Measurements from ENCODE around the gene ECE1.
"Not testable (repeated sequence)": the region's sequence is repeated elsewhere in the genome, so short reads cannot be mapped to it uniquely, and the experiment has no call there.

ECE1 gene

GRCh38 chr1:21198929-21199328 is 91.3 kb downstream of the ECE1 start:
- Histone ChIP-seq H3K18ac (ENCODE audit: low read length) (no peak overlapping the region), H3K9ac (ENCODE audit: low read depth, low read length, poor library complexity) (no peak overlapping the region), H2BK15ac (ENCODE audit: low read length) (no peak overlapping the region), H3K4me2 (ENCODE audit: insufficient read depth, low read length, poor library complexity, severe bottlenecking) (no peak overlapping the region), H3K9me3 (replicated peaks in 1 of 2; ENCODE audit: control insufficient read depth in 2 of 2, insufficient read depth in 1 of 2, low read depth in 1 of 2, low read length in 2 of 2) (no peaks in the 10 kb centered on the region), H2BK120ac (ENCODE audit: low read depth, low read length) (no peak overlapping the region), H3K14ac (ENCODE audit: low read length) (no peak overlapping the region), H3K36me3 (replicated peaks in 1 of 2; ENCODE audit: control insufficient read depth in 2 of 2, insufficient read depth in 2 of 2, low read length in 2 of 2) (no peaks in the 10 kb centered on the region), H3K27me3 (ENCODE audit: control insufficient read depth in 3 of 3, insufficient read depth in 3 of 3, low read depth in 1 of 3, low read length in 3 of 3) (no peaks in the 10 kb centered on the region), H4K8ac (ENCODE audit: low read depth, low read length) (no peak overlapping the region), H2BK12ac (ENCODE audit: low read length) (no peak overlapping the region), H3K4me1 (ENCODE audit: control insufficient read depth in 2 of 2, insufficient read depth in 1 of 2, low read depth in 1 of 2, low read length in 2 of 2) (peaks cover 0 to 3% of the 10 kb centered on the region in 2 donors), H2BK5ac (ENCODE audit: low read length) (no peak overlapping the region), H3K4ac (ENCODE audit: low read length) (no peak overlapping the region), H2AFZ (ENCODE audit: low read length) (no peak overlapping the region), H3K27ac (replicated peaks; ENCODE audit: low read length) (no peak overlapping the region), H3K23ac (ENCODE audit: low read depth, low read length, poor library complexity) (no peak overlapping the region), H2AK5ac (ENCODE audit: low read depth, low read length) (no peak overlapping the region), H4K91ac (ENCODE audit: low read depth, low read length, poor library complexity) (no peak overlapping the region), H3K79me1 (ENCODE audit: low read depth, low read length) (no peaks in the 10 kb centered on the region), H3K4me3 (ENCODE audit: low read length in 2 of 2) (no peak overlapping the region)
- WGBS, 2 donors (ENCODE audit: extremely low coverage in 2 of 2, insufficient read length in 2 of 2, insufficient replicate concordance in 1 of 2) = no CpG with 5 or more reads among the region's 4 CpGs
- no peak for DNase-seq (ENCODE audit: low spot score)

- Histone ChIP-seq H2BK12ac (ENCODE audit: low read length) (no peak overlapping the region), H4K91ac (ENCODE audit: low read depth, low read length, poor library complexity) (no peak overlapping the region), H3K9me3 (replicated peaks in 1 of 2; ENCODE audit: control insufficient read depth in 2 of 2, insufficient read depth in 1 of 2, low read depth in 1 of 2, low read length in 2 of 2) (no peaks in the 10 kb centered on the region), H3K79me1 (ENCODE audit: low read depth, low read length) (no peaks in the 10 kb centered on the region), H3K27ac (replicated peaks; ENCODE audit: low read length) (no peak overlapping the region), H3K36me3 (replicated peaks in 1 of 2; ENCODE audit: control insufficient read depth in 2 of 2, insufficient read depth in 2 of 2, low read length in 2 of 2) (no peaks in the 10 kb centered on the region), H2BK120ac (ENCODE audit: low read depth, low read length) (no peak overlapping the region), H2AK5ac (ENCODE audit: low read depth, low read length) (no peak overlapping the region), H3K4me1 (ENCODE audit: control insufficient read depth in 2 of 2, insufficient read depth in 1 of 2, low read depth in 1 of 2, low read length in 2 of 2) (peaks cover 0 to 17% of the 10 kb centered on the region in 2 donors), H3K4me2 (ENCODE audit: insufficient read depth, low read length, poor library complexity, severe bottlenecking) (no peak overlapping the region), H2BK15ac (ENCODE audit: low read length) (no peak overlapping the region), H2AFZ (ENCODE audit: low read length) (peak overlapping the region; percentile 17), H3K4me3 (ENCODE audit: low read length in 2 of 2) (no peak overlapping the region), H3K14ac (ENCODE audit: low read length) (no peak overlapping the region), H3K9ac (ENCODE audit: low read depth, low read length, poor library complexity) (no peak overlapping the region), H3K4ac (ENCODE audit: low read length) (no peak overlapping the region), H4K8ac (ENCODE audit: low read depth, low read length) (no peak overlapping the region), H3K18ac (ENCODE audit: low read length) (no peak overlapping the region), H3K23ac (ENCODE audit: low read depth, low read length, poor library complexity) (no peak overlapping the region), H2BK5ac (ENCODE audit: low read length) (no peak overlapping the region), H3K27me3 (ENCODE audit: control insufficient read depth in 3 of 3, insufficient read depth in 3 of 3, low read depth in 1 of 3, low read length in 3 of 3) (peaks cover 0 to 10% (median 0%) of the 10 kb centered on the region in 3 experiments)
- WGBS, 2 donors (ENCODE audit: extremely low coverage in 2 of 2, insufficient read length in 2 of 2, insufficient replicate concordance in 1 of 2) = no CpG with 5 or more reads among the region's 4 CpGs
- DNase-seq (ENCODE audit: low spot score) = no peak
Measured at GRCh38 chr1:21192871-21193270, 97.4 kb downstream of the ECE1 start.

GRCh38 chr1:21192284-21192683 is 98.0 kb downstream of the ECE1 start:
- WGBS, 2 donors (ENCODE audit: extremely low coverage in 2 of 2, insufficient read length in 2 of 2, insufficient replicate concordance in 1 of 2) = no CpG with 5 or more reads among the region's 5 CpGs
- Histone ChIP-seq H3K27me3 (ENCODE audit: control insufficient read depth in 3 of 3, insufficient read depth in 3 of 3, low read depth in 1 of 3, low read length in 3 of 3) (peaks cover 0 to 10% (median 0%) of the 10 kb centered on the region in 3 experiments), H2BK12ac (ENCODE audit: low read length) (no peak overlapping the region)

GRCh38 chr1:21190771-21191170 is 99.5 kb downstream of the ECE1 start:
- not testable (repeated sequence) for H3K36me3 ChIP-seq (replicated peaks in 1 of 2; ENCODE audit: control insufficient read depth in 2 of 2, insufficient read depth in 2 of 2, low read length in 2 of 2); H2AK5ac ChIP-seq (ENCODE audit: low read depth, low read length); H3K4me3 ChIP-seq (ENCODE audit: low read length in 2 of 2); H2BK15ac ChIP-seq (ENCODE audit: low read length); H3K4ac ChIP-seq (ENCODE audit: low read length); H3K9ac ChIP-seq (ENCODE audit: low read depth, low read length, poor library complexity); H3K18ac ChIP-seq (ENCODE audit: low read length); H3K4me2 ChIP-seq (ENCODE audit: insufficient read depth, low read length, poor library complexity, severe bottlenecking); DNase-seq (ENCODE audit: low spot score); H2AFZ ChIP-seq (ENCODE audit: low read length); H2BK120ac ChIP-seq (ENCODE audit: low read depth, low read length); H3K14ac ChIP-seq (ENCODE audit: low read length); H3K9me3 ChIP-seq (replicated peaks in 1 of 2; ENCODE audit: control insufficient read depth in 2 of 2, insufficient read depth in 1 of 2, low read depth in 1 of 2, low read length in 2 of 2); H3K79me1 ChIP-seq (ENCODE audit: low read depth, low read length); H3K27ac ChIP-seq (replicated peaks; ENCODE audit: low read length); H2BK12ac ChIP-seq (ENCODE audit: low read length); H3K23ac ChIP-seq (ENCODE audit: low read depth, low read length, poor library complexity); H4K8ac ChIP-seq (ENCODE audit: low read depth, low read length); H4K91ac ChIP-seq (ENCODE audit: low read depth, low read length, poor library complexity); H2BK5ac ChIP-seq (ENCODE audit: low read length)
- H3K4me1 ChIP-seq (ENCODE audit: control insufficient read depth in 2 of 2, insufficient read depth in 1 of 2, low read depth in 1 of 2, low read length in 2 of 2) = peaks cover 0 to 17% of the 10 kb centered on the region in 2 donors
- peaks cover 0 to 10% (median 0%) of the 10 kb centered on the region in 3 experiments for H3K27me3 ChIP-seq (ENCODE audit: control insufficient read depth in 3 of 3, insufficient read depth in 3 of 3, low read depth in 1 of 3, low read length in 3 of 3)
- WGBS, 2 donors (ENCODE audit: extremely low coverage in 2 of 2, insufficient read length in 2 of 2, insufficient replicate concordance in 1 of 2) = no CpG with 5 or more reads among the region's 2 CpGs

More at GRCh38 chr1:21192284-21192683, 98.0 kb downstream of the ECE1 start:
- no peak overlapping the region for H2BK15ac ChIP-seq (ENCODE audit: low read length)
- H3K4ac ChIP-seq (ENCODE audit: low read length) = no peak overlapping the region
- no peak overlapping the region for H3K18ac ChIP-seq (ENCODE audit: low read length)
- H3K4me2 ChIP-seq (ENCODE audit: insufficient read depth, low read length, poor library complexity, severe bottlenecking) = no peak overlapping the region
- H3K23ac ChIP-seq (ENCODE audit: low read depth, low read length, poor library complexity) = no peak overlapping the region
- H3K79me1 ChIP-seq (ENCODE audit: low read depth, low read length) = no peaks in the 10 kb centered on the region
- H3K36me3 ChIP-seq (replicated peaks in 1 of 2; ENCODE audit: control insufficient read depth in 2 of 2, insufficient read depth in 2 of 2, low read length in 2 of 2) = no peaks in the 10 kb centered on the region
- no peak overlapping the region for H2BK120ac ChIP-seq (ENCODE audit: low read depth, low read length)
- H3K4me3 ChIP-seq (ENCODE audit: low read length in 2 of 2) = no peak overlapping the region
- no peak overlapping the region for H2AK5ac ChIP-seq (ENCODE audit: low read depth, low read length)
- H3K9me3 ChIP-seq (replicated peaks in 1 of 2; ENCODE audit: control insufficient read depth in 2 of 2, insufficient read depth in 1 of 2, low read depth in 1 of 2, low read length in 2 of 2) = no peaks in the 10 kb centered on the region
- no peak overlapping the region for H3K9ac ChIP-seq (ENCODE audit: low read depth, low read length, poor library complexity)
- H3K4me1 ChIP-seq (ENCODE audit: control insufficient read depth in 2 of 2, insufficient read depth in 1 of 2, low read depth in 1 of 2, low read length in 2 of 2) = peaks cover 0 to 17% of the 10 kb centered on the region in 2 donors
- DNase-seq (ENCODE audit: low spot score) = no peak
- H3K27ac ChIP-seq (replicated peaks; ENCODE audit: low read length) = no peak overlapping the region
- H3K14ac ChIP-seq (ENCODE audit: low read length) = no peak overlapping the region
- no peak overlapping the region for H2BK5ac ChIP-seq (ENCODE audit: low read length)
- H4K91ac ChIP-seq (ENCODE audit: low read depth, low read length, poor library complexity) = no peak overlapping the region
- peak overlapping the region; percentile 17 for H2AFZ ChIP-seq (ENCODE audit: low read length)
- no peak overlapping the region for H4K8ac ChIP-seq (ENCODE audit: low read depth, low read length)

Data from neuronal stem cell (in vitro differentiated cells).